SJCRH30 (cell line): ENCODE results near the gene TKT. TPM values are rescaled to one million over a fixed set of nuclear protein-coding genes. Genes with fewer than 3 reads are reported as not detected.

ENCODE experiments used
- DNase-seq, 2 experiments: peaks; one replicate each; pipeline ENCODE4 v3.0.0-alpha.2; 2015 to 2020
- H3K27ac ChIP-seq: fragments of 250-450 bp; sonication (Bioruptor Pico); 2 replicates; pipeline ENCODE4 v1.5.1; 2020; ENCODE audit warnings: mild to moderate bottlenecking, moderate library complexity
- H3K27me3 ChIP-seq: fragments of 250-450 bp; sonication (Bioruptor Pico); 2 replicates; pipeline ENCODE4 v1.5.1; 2020; ENCODE audit warnings: mild to moderate bottlenecking, moderate library complexity
- H3K36me3 ChIP-seq: fragments of 250-450 bp; sonication (Bioruptor Pico); 2 replicates; pipeline ENCODE4 v1.5.1; 2020; ENCODE audit warnings: mild to moderate bottlenecking, moderate library complexity
- H3K4me1 ChIP-seq: fragments of 250-450 bp; sonication (Bioruptor Pico); 2 replicates; pipeline ENCODE4 v1.5.1; 2020; ENCODE audit warnings: mild to moderate bottlenecking, moderate library complexity
- H3K4me3 ChIP-seq: fragments of 250-450 bp; sonication (Bioruptor Pico); 2 replicates; pipeline ENCODE4 v1.5.1; 2020; ENCODE audit warnings: mild to moderate bottlenecking, moderate library complexity
- H3K9me3 ChIP-seq: fragments of 250-450 bp; sonication (Bioruptor Pico); replicated peaks from 2 replicates; pipeline ENCODE4 v1.5.1; 2020; ENCODE audit warnings: mild to moderate bottlenecking, moderate library complexity
- total RNA-seq: library from RNA; depleted of rRNA; stranded (reverse); fragments of >200 nt; shearing (Covaris generic); gene quantifications from 2 replicates; pipeline ENCODE4 v1.2.3, GENCODE V29; 2014

The TKT gene
- total RNA-seq, 1 experiment from 2014 or later: 254 TPM

- Histone ChIP-seq H3K9me3 (no peaks in the 10 kb centered on the region), H3K27ac (no peak overlapping the region), H3K4me3 (no peak overlapping the region), H3K4me1 (no peaks in the 10 kb centered on the region), H3K36me3 (no peaks in the 10 kb centered on the region), H3K27me3 (no peaks in the 10 kb centered on the region)
- no peak for DNase-seq
Observed at GRCh38 chr3:53217175-53217574, 38.6 kb downstream of the TKT start.

- Histone ChIP-seq H3K4me1 (no peaks in the 10 kb centered on the region), H3K9me3 (no peaks in the 10 kb centered on the region), H3K27ac (no peak overlapping the region), H3K36me3 (no peaks in the 10 kb centered on the region), H3K4me3 (no peak overlapping the region), H3K27me3 (no peaks in the 10 kb centered on the region)
- no peak for DNase-seq
Observed at GRCh38 chr3:53216723-53217122, 39.1 kb downstream of the TKT start.

- no peak overlapping the region for H3K4me3 ChIP-seq
- no peaks in the 10 kb centered on the region for H3K27me3 ChIP-seq
- no peak overlapping the region for H3K27ac ChIP-seq
- H3K9me3 ChIP-seq: no peaks in the 10 kb centered on the region
- no peaks in the 10 kb centered on the region for H3K4me1 ChIP-seq
- no peaks in the 10 kb centered on the region for H3K36me3 ChIP-seq
- DNase-seq: no peak
Observed at GRCh38 chr3:53215816-53216215, 40.0 kb downstream of the TKT start.

GRCh38 chr3:53213276-53213675 is 42.5 kb downstream of the TKT start:
- no peak overlapping the region for H3K27ac ChIP-seq
- no peak for DNase-seq
- no peak overlapping the region for H3K4me3 ChIP-seq
- no peaks in the 10 kb centered on the region for H3K27me3 ChIP-seq
- no peaks in the 10 kb centered on the region for H3K36me3 ChIP-seq
- no peaks in the 10 kb centered on the region for H3K4me1 ChIP-seq
- H3K9me3 ChIP-seq: no peaks in the 10 kb centered on the region

- H3K4me1 ChIP-seq: no peaks in the 10 kb centered on the region
- no peak overlapping the region for H3K27ac ChIP-seq
- no peaks in the 10 kb centered on the region for H3K36me3 ChIP-seq
- H3K9me3 ChIP-seq: no peaks in the 10 kb centered on the region
- H3K27me3 ChIP-seq: no peaks in the 10 kb centered on the region
- no peak overlapping the region for H3K4me3 ChIP-seq
- no peak for DNase-seq
Observed at GRCh38 chr3:53211706-53212702, 43.8 kb downstream of the TKT start.

- no peak for DNase-seq
- no peaks in the 10 kb centered on the region for H3K4me1 ChIP-seq
- no peak overlapping the region for H3K4me3 ChIP-seq
- no peaks in the 10 kb centered on the region for H3K27me3 ChIP-seq
- no peak overlapping the region for H3K27ac ChIP-seq
- no peaks in the 10 kb centered on the region for H3K36me3 ChIP-seq
- H3K9me3 ChIP-seq: no peaks in the 10 kb centered on the region
Observed at GRCh38 chr3:53202331-53203015, 53.3 kb downstream of the TKT start.

- H3K36me3 ChIP-seq: no peaks in the 10 kb centered on the region
- no peaks in the 10 kb centered on the region for H3K9me3 ChIP-seq
- no peak overlapping the region for H3K4me3 ChIP-seq
- H3K27me3 ChIP-seq: no peaks in the 10 kb centered on the region
- no peak for DNase-seq
- H3K4me1 ChIP-seq: peaks cover 5% of the 10 kb centered on the region; the same call in 1 of the 2 replicates
- H3K27ac ChIP-seq: no peak overlapping the region
Observed at GRCh38 chr3:53200501-53201498, 55.0 kb downstream of the TKT start.

- Histone ChIP-seq H3K4me1 (peaks cover 5% of the 10 kb centered on the region; the same call in 1 of the 2 replicates), H3K4me3 (no peak overlapping the region), H3K27ac (no peak overlapping the region), H3K36me3 (no peaks in the 10 kb centered on the region), H3K27me3 (no peaks in the 10 kb centered on the region), H3K9me3 (no peaks in the 10 kb centered on the region)
- DNase-seq: no peak
Observed at GRCh38 chr3:53199834-53200233, 56.0 kb downstream of the TKT start.

GRCh38 chr3:53198996-53199395 is 56.8 kb downstream of the TKT start:
- H3K36me3 ChIP-seq: no peaks in the 10 kb centered on the region
- no peaks in the 10 kb centered on the region for H3K9me3 ChIP-seq
- no peak for DNase-seq
- H3K27ac ChIP-seq: no peak overlapping the region
- H3K4me1 ChIP-seq: peaks cover 13% of the 10 kb centered on the region; the same call in 1 of the 2 replicates
- no peak overlapping the region for H3K4me3 ChIP-seq
- no peaks in the 10 kb centered on the region for H3K27me3 ChIP-seq

GRCh38 chr3:53198256-53198977 is 57.4 kb downstream of the TKT start:
- DNase-seq: no peak

GRCh38 chr3:53196575-53197407 is 59.0 kb downstream of the TKT start:
- H3K27me3 ChIP-seq: no peaks in the 10 kb centered on the region
- no peak overlapping the region for H3K27ac ChIP-seq
- DNase-seq: peak; percentile 43 to 62
- peak overlapping the region; percentile 10; the same call in 1 of the 2 replicates for H3K4me3 ChIP-seq
- peaks cover 16% of the 10 kb centered on the region; the same call in 1 of the 2 replicates for H3K4me1 ChIP-seq
- no peaks in the 10 kb centered on the region for H3K36me3 ChIP-seq
- no peaks in the 10 kb centered on the region for H3K9me3 ChIP-seq

More at GRCh38 chr3:53198256-53198977, 57.4 kb downstream of the TKT start:
- Histone ChIP-seq H3K9me3 (no peaks in the 10 kb centered on the region), H3K27ac (no peak overlapping the region), H3K4me3 (no peak overlapping the region), H3K4me1 (peaks cover 16% of the 10 kb centered on the region; the same call in 1 of the 2 replicates), H3K27me3 (no peaks in the 10 kb centered on the region), H3K36me3 (no peaks in the 10 kb centered on the region)

GRCh38 chr3:53195602-53196574 is 59.9 kb downstream of the TKT start:
- Histone ChIP-seq H3K27ac (no peak overlapping the region), H3K36me3 (no peaks in the 10 kb centered on the region), H3K4me1 (peaks cover 16% of the 10 kb centered on the region; the same call in 1 of the 2 replicates), H3K4me3 (no peak overlapping the region), H3K27me3 (no peaks in the 10 kb centered on the region), H3K9me3 (no peaks in the 10 kb centered on the region)
- DNase-seq: peak; percentile 36 to 66
